GM21360 (cell line): ENCODE results near the gene ADAMTSL1.

Experiments used
- ATAC-seq: cut with Tn5 transposase; IDR thresholded peaks from one replicate; pipeline ENCODE4 v1.9.1; 2021; ENCODE audit warnings: mild to moderate bottlenecking, moderate library complexity; ENCODE audit not compliant: unreplicated experiment

ADAMTSL1 gene

DNA sequence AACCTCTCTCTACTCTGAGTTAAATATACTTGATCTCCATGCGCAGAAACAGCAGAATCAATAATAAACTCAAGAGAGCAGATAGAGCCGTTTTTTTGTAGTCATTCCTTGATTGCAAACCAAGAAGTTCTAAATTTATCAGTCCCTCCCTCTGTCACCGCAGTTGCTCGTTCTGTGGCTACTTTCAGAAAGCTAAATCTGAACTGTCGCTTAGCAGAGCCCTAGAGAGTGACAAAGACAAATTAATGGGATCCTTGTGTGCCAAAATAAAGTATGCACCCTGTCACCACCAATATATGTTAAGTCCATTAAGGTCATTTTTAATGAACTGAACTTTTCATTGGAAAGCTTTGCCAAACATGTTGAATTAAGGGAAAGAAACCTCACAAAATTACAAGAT lies 218.3 kb downstream of the ADAMTSL1 start:
- ATAC-seq = no peak

DNA sequence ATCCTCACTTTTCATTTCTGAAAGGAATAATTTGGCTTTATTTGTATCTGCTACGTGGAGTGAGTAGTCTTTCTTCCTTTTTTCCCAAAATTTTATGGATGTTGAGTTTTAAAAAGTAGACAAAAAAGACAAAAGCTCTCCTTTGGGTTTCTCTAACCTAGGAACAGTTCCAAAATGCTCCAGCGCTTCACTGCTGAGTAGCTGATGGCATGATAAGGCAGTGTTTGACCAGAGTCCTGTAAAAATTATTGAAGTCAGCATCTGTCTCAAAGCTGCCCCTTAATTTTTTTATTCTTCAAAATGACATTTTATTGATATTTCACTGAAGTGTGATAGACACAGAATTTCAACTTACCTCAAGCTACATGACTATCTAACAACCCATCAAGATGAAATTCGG lies 219.0 kb downstream of the ADAMTSL1 start:
- no peak for ATAC-seq

DNA sequence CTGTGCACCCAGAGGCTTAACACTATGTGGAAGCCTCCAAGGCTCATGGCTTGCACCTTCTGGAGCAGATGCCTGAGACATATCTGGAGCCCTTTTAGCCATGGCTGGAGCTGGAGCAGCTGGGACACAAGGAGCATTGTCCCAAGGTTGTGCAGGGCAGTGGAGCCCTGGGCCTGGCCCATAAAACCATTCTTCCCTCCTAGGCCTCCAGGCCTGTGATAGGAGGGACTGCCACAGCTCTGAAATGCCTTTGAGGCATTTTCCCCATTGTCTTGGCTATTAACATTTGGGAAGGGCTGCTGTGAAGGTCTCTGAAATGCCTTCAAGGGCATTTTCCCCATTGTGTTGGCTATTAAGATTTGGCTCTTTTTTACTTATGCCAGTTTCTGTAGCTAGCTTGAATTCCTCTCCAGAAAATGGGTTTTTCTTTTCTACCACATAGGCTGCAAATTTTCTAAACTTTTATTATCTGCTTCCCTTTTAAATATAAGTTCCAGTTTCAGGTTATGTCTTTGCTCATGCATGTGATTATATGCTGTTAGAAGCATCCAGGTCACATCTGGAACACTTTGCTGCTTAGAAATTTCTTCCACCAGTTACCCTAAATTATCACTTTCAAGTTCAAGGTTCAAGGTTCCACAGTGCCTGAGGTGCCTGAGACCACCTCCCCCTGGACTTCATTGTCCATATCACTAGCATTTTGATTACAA lies 221.2 kb downstream of the ADAMTSL1 start:
- ATAC-seq = no peak

DNA sequence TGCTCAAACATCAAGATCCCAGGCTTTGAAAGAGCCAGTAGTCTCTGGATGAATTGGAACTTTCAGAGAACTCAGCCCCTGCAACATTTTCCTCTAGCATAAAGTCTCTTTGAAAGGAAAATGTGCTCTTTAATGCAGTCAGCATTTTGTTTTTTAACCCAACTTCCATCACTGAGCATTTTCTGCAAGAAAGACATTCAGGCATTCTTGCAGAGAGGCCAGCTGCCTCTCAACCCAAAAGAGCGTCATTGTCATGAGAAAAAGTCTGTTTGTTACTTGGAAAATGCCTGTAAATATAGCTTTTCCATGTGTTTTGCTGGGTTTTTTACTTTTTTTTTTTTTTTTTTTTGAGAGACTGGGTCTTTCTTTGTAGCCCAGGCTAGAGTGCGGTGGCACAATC lies 225.0 kb downstream of the ADAMTSL1 start:
- ATAC-seq = no peak

DNA sequence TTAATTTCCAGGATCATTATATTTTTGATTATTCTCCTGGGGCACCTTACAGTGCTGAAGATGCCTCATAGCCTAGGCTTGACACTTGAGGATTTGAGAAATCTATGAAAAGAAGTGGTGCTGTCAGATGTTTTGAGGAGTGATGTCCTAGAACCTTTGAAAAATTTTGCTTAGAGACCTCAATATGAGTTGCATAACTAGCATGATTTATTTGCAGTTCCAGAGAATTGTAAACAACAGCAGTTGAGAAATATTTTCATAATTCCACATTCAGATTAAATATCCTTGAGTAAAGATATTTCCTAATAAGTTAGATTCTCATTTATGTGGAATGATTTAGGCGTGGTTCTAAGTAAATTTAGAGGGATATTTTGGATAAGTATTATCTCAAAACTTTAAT lies 225.8 kb downstream of the ADAMTSL1 start:
- no peak for ATAC-seq

DNA sequence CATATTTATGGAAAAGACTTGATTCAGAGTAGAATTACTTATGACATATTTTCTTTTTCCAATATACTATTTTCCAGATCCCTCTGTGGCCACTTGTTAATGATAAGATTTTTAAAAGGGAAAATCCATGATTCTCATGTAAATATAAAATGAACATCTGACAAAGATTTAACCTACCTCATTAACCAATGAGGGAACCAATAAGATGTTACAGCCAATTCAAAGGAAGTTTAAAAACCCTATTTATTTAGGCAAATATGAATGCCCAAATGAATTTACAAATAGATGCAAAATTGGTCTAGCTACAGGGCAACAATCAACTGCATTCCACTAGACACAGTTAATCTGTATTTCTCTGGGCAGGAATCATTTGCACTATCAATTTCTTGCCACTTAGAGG lies 226.8 kb downstream of the ADAMTSL1 start:
- ATAC-seq = no peak

DNA sequence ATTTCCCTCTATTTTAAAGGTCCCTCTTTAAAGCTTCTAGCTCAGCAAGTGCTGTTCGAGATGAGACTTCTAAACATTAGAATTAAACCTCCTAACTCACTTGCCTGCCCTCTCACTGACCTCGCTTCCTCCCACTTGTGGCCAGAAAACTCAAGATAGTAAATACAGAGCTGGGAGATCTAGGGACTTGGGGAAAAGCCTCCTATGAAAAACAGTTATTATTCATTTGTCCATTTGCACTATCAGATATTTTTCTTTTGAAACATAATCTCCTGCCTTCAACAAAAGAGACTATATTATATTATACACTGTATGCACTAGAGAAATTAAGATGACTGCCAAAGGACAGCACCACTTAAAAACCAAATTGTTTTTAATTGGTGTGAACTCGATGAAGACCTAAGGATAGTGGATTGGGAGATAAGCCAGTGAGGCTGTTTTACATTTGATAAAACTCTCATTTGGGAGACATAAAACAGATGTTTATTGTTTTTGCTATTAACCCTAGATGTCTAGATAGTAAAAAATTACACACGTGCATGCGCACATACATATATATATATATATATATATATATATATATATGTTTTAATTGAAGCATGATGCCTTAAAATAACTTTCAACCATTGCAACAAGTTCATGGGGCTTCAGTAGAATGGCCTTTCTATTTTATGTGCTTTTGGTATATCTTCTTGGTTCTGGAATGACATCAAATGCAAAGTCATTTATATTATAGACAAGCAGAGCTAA lies 229.4 kb downstream of the ADAMTSL1 start:
- ATAC-seq = no peak

DNA sequence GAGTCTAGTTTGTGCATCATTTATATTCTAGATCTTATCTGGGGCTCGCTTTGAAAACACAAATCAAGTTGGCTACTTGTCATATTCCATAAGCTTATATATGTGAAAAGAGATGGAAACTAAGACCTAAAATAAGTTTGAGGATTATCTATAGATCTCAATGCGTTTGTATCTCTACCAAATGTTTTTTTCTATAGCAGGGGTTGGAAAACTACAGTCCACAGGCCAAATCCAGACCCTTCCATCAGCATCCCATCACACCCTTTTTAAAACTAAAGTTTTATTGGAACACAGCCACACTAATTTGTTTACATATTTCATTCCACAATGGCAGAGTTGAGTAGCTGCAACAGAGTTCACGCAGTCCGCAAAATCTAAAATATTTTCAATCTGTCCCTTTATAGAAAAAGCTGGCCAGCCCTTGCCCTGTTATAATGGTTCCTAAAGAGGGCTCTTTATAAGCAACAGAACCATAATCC lies 230.0 kb downstream of the ADAMTSL1 start:
- ATAC-seq = no peak

DNA sequence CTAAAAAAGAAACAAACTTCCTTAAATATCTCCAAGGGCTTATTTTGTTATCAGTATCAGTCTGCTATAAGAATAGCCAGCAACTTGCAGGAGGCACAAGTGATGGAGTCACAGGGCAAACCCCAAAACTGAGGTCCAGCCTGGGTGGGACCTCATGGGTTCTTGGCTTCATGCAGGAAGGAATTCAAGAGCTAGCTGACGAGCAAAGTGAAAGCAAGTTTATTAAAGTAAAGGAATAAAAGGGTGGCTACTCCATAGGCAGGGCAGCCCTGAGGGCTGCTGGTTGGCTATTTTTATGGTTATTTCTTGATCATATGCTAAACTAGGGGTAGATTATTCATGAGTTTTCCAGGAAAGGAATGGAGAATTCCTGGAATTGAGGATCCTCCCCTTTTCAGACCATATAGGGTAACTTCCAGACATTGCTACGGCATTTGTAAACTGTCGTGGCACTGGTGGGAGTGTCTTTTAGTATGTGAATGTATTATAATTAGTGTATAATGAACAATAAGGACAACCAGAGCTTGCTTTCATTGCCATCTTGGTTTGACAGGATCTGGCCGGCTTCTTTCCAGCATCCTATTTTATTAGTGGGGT lies 231.9 kb downstream of the ADAMTSL1 start:
- no peak for ATAC-seq

DNA sequence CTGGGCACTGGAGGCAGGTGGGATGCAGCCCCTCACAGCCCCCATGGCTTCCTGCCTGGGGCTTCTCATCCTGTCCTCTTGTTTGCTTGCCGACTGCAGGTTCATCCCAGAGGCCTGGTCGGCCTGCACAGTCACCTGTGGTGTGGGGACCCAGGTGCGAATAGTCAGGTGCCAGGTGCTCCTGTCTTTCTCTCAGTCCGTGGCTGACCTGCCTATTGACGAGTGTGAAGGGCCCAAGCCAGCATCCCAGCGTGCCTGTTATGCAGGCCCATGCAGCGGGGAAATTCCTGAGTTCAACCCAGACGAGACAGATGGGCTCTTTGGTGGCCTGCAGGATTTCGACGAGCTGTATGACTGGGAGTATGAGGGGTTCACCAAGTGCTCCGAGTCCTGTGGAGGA lies 232.7 kb downstream of the ADAMTSL1 start:
- no peak for ATAC-seq

DNA sequence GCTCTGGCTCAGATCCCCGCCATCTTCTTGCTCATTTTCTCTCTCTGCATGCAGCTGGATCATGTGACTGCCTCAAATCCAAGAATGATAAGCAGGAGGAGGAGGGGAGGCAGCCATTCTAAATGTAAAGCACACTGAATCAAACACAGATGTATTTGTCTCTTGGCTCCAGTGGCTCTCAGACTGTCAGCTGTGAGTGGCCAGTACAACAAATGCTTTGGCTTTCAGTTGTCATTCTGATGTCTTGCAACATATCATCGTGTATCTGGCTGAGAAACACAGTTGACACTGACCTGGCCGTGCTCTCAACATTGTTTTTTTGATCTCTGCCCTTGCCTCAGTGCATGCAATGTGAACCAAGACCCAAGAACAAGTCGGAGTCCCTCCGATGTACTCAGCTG lies 233.1 kb downstream of the ADAMTSL1 start:
- no peak for ATAC-seq

DNA sequence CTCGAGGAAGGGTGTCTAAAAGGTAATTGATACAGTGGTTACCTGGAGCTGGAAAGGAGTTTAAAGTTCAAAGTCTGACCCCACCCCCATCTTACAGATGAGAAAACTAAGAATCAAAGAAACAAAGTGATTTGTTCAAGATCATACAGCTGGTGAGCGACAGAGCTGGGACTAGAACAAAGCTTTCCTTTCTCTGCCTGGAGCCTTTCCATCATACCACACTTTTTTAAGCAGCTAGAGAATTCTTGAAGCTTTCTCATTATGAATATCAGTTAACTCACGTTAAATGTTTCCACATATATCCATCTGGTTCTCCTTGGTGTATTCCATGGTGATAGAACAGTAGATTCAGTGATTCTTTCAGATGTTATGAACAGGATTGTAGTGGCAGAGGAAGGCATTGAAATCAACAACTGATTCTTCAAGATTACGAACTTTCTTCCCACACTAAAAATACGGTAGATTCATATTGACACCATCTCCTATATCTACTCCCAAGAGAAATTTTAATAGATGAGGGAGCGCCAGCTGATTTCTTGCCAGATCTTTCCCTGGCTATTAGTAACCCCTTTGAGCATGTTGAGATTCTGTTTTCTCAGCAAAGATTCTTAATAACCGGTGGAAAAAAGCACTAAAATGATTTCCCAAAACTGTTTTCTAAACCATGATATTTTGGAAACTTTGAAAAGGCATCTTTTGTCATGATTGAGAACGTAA lies 233.7 kb downstream of the ADAMTSL1 start:
- no peak for ATAC-seq

DNA sequence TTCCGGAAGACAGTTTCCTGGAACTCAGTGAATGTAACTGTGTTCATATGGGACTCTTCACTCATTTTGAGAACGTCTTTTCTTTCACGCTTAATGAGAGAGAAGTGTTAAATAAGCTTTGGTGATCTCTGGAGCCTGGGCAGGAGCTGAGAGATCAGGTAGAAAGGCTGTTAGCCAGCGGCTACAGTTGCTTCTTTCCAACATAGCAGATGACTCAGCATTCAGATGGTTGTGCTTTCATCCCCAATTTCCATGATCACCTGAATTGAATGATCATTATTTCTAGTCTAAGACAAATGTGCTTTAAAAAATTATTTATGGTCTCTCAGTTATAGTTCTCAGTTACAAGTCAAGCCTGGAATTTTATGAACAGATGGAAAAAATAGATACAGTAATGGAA lies 234.5 kb downstream of the ADAMTSL1 start:
- no peak for ATAC-seq

DNA sequence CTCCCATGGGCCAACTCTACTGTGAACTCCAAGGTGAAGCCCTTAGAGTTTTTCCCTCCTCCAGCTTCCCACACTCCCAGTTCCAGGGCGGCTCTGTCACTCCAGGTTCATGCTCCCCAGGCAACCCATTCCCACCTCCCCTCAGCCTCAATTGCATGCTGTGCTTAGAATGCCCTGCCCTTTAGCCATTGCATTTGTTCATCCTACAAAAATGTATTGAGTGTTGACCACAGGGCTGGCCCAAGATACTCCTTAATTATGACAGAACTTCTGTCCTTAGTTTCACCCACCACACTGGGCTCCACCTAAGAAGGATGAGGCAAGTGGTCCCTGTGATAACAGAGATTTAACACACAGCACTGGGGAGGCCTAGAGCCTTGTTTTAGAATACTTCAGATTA lies 236.1 kb downstream of the ADAMTSL1 start:
- no peak for ATAC-seq

DNA sequence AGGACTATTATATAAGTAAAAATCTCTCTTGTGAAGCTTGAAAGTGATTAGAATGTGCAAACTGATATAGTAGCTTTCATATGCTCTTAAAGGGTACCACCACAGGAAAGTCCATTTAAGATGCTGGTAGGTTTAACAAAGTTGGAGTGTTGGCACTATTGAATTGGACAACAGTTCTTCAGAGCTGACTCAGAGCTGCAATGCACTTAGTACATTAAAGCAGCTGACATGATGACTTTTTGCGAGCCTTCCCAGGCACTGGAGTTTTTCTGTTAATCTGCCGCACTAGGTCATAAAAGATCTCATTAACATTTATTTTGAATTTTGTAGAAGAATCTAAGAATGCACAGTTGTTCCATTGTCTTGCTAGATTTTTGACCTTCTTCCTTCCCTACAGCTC lies 243.8 kb downstream of the ADAMTSL1 start:
- ATAC-seq = no peak

DNA sequence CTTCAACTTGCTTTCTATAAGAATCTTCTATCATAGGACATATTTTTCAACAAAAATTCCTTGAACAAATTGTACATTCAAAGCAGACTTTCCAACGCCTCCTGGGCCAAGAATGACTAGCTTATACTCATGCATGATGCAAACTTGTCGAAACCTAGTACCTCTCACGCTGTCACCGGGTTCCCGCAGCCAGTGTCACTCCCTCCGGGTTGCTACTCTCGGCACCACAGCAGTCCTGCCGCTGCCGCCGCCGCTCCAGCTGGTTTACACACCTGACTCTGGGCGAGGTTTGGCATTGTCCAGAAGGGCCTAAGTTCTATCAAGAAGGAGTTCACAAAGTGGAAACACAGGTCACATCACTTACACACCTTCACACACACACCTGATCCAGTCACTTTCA lies 244.4 kb downstream of the ADAMTSL1 start:
- ATAC-seq = no peak

DNA sequence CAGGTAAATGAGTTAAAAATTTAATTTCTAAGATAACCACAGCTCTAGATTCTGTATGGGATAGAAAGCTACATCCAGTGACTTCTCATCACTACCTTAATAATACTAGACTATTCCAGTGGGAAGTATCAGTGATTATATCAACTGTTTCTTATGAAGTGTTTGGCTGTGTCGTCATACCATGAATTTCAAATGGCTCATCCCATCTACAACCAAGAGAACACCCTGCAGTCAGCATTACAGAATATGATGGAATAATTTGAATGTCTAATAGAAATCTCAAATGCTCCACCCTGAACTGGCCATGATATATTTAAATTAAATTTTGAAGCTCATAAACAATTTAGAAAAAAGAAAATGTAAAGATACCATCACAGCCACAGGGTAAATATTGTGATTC lies 245.0 kb downstream of the ADAMTSL1 start:
- ATAC-seq = no peak

DNA sequence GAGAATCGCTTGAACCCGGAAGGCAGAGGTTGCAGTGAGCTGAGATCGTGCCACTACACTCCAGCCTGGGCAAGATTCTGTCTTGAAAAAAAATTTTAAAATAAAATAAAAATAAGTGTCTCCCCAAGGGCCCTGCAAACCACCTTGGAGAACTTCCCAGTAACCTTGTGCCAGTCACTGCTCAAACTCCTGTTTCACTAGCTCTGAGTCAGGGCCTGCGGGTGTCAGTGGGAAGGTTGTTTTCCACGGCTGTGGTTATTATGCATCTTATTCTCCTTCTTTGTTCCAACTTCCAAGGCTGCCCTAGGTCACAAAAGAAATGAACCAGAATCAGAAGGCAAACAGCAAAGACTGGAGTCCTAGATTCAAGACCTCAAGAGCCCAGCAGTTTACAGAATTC lies 246.7 kb downstream of the ADAMTSL1 start:
- ATAC-seq = no peak

DNA sequence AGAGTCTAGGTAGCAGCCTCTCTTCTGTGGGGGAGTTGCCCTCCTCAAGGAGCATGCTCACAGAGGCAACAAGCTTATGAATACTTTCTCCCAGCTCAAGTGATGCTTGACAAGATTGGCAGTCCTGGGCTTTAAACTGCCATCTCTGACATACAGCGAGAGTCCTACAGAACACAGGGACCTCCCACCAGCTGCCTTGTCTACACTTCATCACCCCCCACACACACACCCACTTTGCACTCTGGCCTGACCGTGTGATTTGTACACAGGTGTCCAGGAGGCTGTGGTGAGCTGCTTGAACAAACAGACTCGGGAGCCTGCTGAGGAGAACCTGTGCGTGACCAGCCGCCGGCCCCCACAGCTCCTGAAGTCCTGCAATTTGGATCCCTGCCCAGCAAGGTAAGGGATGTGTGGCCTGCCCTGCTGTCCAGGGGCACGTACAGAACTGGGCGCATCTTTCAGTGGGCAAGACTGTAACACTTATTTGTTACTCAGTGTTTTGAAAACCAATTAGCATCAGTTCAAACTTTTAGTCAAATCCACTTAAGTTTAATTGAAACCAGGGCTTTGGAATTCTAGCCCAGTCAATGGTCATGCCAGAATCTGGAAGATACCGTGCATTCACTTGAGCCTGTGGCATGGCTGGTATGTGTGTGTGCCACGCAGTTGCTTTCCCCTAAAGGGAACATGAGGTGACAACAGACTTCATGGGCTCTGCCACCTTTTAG lies 247.5 kb downstream of the ADAMTSL1 start:
- no peak for ATAC-seq

DNA sequence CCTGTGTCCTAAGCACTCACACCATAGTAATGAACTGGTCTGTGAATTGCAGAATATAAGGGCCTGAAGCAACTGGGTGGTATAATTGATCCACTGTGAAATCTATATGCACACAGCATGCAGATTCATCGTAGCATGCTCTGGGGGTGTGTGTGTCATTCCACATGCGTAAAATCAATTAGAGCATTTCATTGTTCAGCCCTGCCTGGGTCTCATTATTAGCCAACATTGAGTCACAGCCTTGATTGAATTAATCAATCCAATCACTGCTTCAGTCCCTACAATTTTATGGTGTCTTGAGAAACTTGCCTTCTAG lies 248.0 kb downstream of the ADAMTSL1 start:
- no peak for ATAC-seq

DNA sequence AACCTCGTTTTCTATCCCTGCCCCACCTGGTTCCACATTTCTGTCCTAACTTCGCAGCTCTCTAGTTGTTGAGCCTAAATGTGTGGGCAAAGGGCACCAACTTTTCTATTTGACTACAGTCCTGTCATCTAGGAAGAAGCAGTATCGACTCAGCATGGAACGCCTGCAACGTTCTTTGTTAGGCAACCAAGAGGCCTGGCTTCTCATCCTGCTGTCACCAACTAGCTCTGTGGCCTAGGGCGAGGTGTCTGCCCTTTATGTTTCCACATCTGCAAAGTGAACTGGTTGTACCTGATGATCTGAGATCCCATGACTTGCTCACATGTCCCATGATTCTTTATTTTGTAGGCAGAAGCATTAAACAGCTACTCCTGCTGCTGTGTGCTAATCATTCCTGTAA lies 248.9 kb downstream of the ADAMTSL1 start:
- no peak for ATAC-seq
